Brain microvascular endothelial cell (primary cell): Measurements from ENCODE around the gene KCNJ2.

ENCODE experiments used
- DNase-seq: peaks from one replicate; pipeline ENCODE4 v3.0.0-alpha.2; 2020
- H3K27ac ChIP-seq: fragments of 250-450 bp; sonication (Bioruptor Pico); 2 replicates; pipeline ENCODE4 v1.5.1; 2020; ENCODE audit warnings: mild to moderate bottlenecking, moderate library complexity
- H3K27me3 ChIP-seq: fragments of 250-450 bp; sonication (Bioruptor Pico); replicated peaks from 2 replicates; pipeline ENCODE4 v1.5.1; 2020; ENCODE audit warnings: mild to moderate bottlenecking
- H3K36me3 ChIP-seq: fragments of 250-450 bp; sonication (Bioruptor Pico); replicated peaks from 2 replicates; pipeline ENCODE4 v1.5.1; 2020; ENCODE audit warnings: mild to moderate bottlenecking
- H3K4me3 ChIP-seq: 2 replicates; pipeline ENCODE4 v1.5.1; 2011; ENCODE audit warnings: low read depth, mild to moderate bottlenecking, control low read depth, low read length, moderate library complexity
- in situ Hi-C: cut with HindIII; loops from 2 replicates; pipeline ENCODE4 v1.10.0; 2017; ENCODE audit warnings: low sequenced_read_pairs, low pct_ligation_motif_present
- TF ChIP-seq, protein P1 (sequence below): IDR thresholded peaks from 2 replicates; pipeline ENCODE4 v1.5.1; 2011; ENCODE audit warnings: low read depth, mild to moderate bottlenecking, moderate library complexity, low read length, control low read depth, inconsistent platforms; ENCODE audit errors: missing control alignments

KCNJ2 gene

DNA sequence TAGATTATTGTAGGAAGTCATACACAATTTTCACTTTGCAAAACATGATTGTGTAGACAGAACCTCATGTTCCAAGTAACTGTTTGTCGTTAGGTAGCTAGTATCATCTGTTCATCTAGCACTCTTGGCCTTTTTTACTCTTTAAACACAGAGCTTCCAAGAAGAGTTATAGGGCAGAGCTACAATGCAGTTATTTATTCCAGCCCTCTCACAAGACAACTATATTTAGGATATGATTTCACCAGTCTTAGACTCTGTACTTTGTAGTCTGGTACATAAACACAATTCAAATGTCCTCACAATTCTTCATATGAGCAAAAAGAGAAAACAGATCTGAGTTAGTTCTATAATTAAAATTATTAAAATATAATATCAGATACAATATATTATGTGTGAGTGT, 37.9 kb downstream of the KCNJ2 start:
- no peak overlapping the region for H3K4me3 ChIP-seq
- DNase-seq, result no peak
- H3K27ac ChIP-seq, result no peak overlapping the region
- H3K36me3 ChIP-seq, result no peaks in the 10 kb centered on the region
- in situ Hi-C loops, result no loop called here
- H3K27me3 ChIP-seq, result no peaks in the 10 kb centered on the region
- TF ChIP-seq, protein P1, sequence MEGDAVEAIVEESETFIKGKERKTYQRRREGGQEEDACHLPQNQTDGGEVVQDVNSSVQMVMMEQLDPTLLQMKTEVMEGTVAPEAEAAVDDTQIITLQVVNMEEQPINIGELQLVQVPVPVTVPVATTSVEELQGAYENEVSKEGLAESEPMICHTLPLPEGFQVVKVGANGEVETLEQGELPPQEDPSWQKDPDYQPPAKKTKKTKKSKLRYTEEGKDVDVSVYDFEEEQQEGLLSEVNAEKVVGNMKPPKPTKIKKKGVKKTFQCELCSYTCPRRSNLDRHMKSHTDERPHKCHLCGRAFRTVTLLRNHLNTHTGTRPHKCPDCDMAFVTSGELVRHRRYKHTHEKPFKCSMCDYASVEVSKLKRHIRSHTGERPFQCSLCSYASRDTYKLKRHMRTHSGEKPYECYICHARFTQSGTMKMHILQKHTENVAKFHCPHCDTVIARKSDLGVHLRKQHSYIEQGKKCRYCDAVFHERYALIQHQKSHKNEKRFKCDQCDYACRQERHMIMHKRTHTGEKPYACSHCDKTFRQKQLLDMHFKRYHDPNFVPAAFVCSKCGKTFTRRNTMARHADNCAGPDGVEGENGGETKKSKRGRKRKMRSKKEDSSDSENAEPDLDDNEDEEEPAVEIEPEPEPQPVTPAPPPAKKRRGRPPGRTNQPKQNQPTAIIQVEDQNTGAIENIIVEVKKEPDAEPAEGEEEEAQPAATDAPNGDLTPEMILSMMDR, result no peak

DNA sequence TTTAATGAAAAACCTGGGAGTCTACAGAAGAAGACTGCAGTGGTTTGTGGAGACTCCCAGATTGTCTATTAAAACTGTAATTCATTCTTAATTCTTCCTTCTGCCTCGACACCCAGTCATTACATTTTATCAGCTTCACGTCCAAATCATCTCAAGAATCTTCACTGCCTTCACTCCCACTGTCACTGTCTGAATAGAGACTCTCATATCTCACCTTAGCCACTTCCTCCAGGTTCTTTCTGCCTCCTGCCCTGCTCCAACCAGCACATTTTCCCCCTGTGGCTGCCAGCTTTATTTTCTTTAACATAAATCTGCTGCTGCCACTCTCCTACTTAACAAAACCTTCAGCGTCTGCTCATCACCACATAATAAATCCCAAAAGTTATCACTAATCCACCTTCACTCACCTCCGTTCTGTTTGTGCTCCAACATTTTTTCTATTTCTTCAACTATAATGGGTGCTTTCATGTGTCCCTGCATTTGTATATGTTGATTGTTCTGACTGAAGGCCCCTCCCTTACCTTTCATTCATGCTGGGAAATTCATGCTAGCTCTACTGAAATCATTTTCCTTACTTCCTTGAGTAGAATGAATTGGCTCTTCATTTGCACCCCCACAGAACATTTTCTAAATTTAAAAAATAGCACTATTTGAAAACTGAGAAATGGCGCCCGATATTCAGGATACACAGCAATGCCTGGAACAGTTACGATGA, 38.9 kb downstream of the KCNJ2 start:
- no peaks in the 10 kb centered on the region for H3K27me3 ChIP-seq
- DNase-seq, result no peak
- in situ Hi-C loops, result no loop called here
- H3K36me3 ChIP-seq, result no peaks in the 10 kb centered on the region
- TF ChIP-seq, protein P1, result no peak
- H3K4me3 ChIP-seq, result no peak overlapping the region
- no peak overlapping the region for H3K27ac ChIP-seq

DNA sequence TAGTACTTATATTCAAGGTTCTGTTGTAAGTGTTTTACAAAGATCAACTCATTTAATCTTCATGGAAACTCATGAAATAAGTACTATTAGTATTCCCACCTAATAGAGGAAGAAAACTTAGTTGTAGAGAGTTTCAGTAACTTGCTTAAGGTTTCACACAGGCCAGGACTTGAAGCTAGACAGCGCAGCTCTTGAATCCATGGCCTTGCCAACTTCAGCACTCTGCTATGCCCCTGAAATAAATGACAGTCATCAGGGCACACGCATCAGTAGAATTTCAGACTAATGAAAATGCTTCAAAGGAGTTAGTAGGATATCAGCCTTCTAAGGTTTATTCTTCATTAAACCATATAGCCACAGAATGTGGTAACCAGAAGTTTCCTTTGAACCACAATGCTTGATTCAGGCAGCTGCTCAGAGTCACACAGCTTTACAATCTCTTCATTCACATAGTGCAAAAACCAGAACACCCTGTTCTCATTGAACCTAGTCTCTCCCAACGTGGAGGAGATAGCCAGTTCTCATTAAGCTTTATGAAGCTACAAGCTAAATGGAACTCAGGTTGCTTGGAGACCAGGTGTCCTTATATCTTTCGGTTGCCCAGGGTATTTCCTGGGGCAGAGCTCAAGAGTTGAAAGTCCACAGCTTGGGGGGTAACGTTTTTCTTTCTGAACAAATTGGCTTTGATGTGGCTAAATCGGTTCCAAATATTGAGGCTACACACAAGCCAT, 39.7 kb downstream of the KCNJ2 start:
- no peak for DNase-seq
- H3K27me3 ChIP-seq, result no peaks in the 10 kb centered on the region
- TF ChIP-seq, protein P1, result no peak
- in situ Hi-C loops, result no loop called here
- H3K4me3 ChIP-seq, result no peak overlapping the region
- no peak overlapping the region for H3K27ac ChIP-seq
- H3K36me3 ChIP-seq, result no peaks in the 10 kb centered on the region

DNA sequence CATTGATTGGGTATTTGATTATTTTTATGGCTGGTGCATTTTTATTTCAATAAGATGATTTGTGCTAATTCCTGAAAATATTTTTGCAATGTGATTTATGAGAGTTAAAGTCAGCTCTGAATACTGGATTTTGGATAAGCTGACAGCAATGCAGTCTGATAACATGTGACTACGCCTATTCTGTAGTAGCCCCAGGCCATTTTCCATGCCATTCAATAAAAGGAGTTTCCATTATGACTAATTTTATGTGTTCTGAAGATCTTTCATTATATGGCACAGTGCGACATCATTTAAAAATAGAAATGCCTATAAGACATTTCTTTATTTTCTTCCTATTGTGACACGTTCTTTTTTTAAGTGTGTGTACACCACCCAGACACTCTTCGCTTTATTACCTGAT, 46.3 kb downstream of the KCNJ2 start:
- H3K36me3 ChIP-seq, result no peaks in the 10 kb centered on the region
- no peak overlapping the region for H3K4me3 ChIP-seq
- TF ChIP-seq, protein P1, result no peak
- no peak overlapping the region for H3K27ac ChIP-seq
- DNase-seq, result no peak
- no peaks in the 10 kb centered on the region for H3K27me3 ChIP-seq
- in situ Hi-C loops, result no loop called here

DNA sequence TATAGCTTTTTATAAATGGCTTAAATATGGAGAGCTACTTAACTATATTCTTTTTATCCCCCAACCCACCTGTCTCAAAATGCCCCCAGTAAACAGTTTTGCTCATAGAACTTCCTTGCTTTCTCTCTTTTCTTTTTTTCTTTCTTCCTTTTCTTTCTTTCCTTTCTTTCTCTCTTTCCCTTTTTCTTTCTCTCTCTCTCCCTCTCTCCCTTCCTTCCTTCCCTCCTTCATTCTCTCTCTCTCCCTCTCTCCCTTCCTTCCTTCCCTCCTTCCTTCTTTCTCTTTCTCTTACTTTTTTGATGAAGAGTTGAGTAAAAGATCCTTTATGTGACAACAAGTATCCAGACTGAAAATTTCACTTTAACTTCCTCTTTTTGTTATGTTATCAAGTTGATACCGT, 48.2 kb downstream of the KCNJ2 start:
- Histone ChIP-seq H3K4me3 (no peak overlapping the region), H3K27ac (no peak overlapping the region), H3K36me3 (no peaks in the 10 kb centered on the region), H3K27me3 (no peaks in the 10 kb centered on the region)
- DNase-seq, result no peak
- in situ Hi-C loops, result no loop called here
- TF ChIP-seq, protein P1, result no peak
